ENCODE measurements around the gene WIPI1.
"Not testable (repeated sequence)": the region's sequence is repeated elsewhere in the genome, so short reads cannot be mapped to it uniquely, and the experiment has no call there.

The WIPI1 gene, protein sequence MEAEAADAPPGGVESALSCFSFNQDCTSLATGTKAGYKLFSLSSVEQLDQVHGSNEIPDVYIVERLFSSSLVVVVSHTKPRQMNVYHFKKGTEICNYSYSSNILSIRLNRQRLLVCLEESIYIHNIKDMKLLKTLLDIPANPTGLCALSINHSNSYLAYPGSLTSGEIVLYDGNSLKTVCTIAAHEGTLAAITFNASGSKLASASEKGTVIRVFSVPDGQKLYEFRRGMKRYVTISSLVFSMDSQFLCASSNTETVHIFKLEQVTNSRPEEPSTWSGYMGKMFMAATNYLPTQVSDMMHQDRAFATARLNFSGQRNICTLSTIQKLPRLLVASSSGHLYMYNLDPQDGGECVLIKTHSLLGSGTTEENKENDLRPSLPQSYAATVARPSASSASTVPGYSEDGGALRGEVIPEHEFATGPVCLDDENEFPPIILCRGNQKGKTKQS
- 6.6 to 9.4 reads per million in 2 experiments for total RNA-seq

DNA sequence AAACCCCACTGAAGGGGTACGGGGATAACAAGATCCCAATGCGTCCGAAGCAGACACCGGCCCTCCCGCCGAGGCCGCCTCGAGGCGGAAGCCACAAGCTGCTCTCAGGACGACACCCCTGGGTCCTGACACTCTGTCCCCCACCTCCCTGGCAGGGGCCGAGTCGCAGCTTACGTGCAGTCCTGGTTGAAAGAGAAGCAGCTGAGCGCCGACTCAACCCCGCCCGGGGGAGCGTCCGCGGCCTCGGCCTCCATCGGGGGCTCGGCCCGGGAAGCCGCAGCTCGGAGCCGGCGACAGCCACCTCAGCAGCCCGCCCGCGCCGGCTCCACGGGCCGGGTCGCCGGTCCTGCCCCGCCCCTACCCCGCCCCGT is at the start of gene WIPI1:
WIPI1 (minus strand) TSS at position 329 of the 371 bp plus-strand sequence; CDS start at position 254, 75 bp downstream.
- no peak for DNase-seq (ENCODE audit: low read depth)

DNA sequence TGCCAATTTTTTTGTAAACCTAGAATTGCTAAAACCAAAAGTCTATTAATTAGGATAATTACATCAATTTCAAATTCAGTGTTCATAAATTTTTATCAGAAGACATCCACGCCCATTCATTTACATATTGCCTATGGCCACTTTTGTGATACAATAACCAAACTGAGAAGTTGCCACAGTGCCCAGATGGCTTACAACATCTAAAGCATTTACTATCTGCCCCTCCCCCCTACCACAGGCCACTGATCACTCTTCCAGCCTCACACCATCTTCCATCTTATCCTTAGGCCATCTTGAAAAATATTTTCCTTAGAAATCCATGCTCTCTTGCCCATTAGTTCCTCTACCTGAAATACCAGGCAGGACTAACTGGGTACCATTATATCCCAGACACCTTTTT is 48.7 kb upstream of the WIPI1 start:
- no peak for DNase-seq (ENCODE audit: low read depth)

- no peak for DNase-seq (ENCODE audit: low read depth)
Measured at GRCh38 chr17:68501074-68501473, 43.8 kb upstream of the WIPI1 start.

- DNase-seq (ENCODE audit: low read depth) = no peak
Measured at GRCh38 chr17:68499587-68499986, 42.3 kb upstream of the WIPI1 start.

DNA sequence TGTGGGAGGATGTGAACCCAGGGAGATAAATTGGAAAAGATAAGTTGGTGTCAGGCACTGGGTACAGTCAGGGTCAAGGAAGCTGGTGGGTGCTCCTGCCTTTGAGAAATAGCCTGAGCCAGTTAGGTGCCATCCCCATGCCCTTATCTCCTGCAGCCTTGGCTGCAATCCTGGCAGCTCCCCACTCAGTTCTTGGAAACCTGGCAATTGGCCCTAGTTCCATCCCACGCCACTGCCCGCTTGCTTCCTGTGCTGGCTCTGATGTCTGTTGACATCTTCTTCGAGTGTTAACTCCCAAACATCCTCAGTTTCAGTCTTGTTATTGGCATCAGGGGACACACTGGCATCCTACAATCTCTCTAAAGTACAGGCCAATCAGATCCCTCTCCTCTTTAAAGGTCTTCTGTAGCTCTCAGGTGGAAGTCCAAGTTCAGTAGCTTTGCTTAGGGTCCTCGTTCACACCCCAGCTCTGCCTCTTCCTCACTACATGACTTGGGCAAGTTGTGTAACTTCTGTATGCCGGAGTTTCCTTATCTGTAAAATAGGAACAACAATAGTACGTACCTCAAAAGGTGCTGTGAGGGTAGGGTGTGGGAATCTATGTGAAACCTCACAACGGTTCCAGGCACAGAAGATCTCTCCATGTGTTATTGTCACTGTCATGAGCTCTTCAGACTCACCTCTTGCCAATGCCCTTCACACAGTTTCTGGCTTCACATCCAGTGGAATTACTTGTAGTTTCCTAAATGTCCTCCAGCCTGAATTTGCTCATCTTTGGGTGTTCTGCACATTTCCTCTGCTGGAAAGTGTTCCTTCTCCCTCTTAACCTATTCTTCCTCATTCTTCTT is 41.4 kb upstream of the WIPI1 start:
- no peak for DNase-seq (ENCODE audit: low read depth)

DNA sequence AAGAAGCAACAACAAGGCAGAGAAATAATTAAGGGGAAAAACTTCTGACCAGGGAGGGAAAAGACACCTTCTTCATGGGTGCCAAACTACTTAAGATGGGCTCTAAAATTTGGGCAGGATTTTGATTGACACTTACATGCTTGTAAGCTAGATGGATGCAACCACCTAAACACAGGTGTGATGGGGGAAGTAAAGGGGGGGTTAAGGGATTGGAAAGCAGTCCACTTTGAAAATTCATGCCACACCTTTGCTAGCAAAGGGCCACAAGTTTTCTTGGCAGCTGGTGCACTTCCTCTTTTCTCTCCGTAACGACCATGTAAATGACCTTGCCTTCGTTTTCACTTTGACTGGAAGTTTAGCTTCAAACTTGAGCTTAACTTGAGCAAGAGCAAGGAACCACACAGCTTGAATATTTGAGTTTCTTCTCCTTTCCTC is 40.6 kb upstream of the WIPI1 start:
- no peak for DNase-seq (ENCODE audit: low read depth)

DNA sequence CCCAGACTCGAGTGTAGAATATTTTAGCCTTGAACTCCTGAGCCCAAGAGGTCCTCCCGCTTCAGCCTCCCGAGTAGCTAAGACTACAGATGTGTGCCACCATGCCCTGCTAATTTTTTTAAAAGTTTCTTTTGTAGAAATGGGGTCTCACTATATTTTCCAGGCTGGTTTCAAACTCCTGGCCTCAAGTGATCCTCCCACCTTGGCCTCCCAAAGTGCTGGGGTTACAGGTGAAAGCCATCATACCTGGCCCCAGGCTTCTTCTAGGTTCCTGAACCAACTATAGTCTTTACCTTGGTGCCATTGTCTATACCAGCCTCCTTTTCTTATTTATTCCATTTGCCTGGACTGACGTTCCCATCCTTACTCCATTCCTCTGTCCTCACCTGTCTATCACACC is 37.8 kb upstream of the WIPI1 start:
- no peak for DNase-seq (ENCODE audit: low read depth)

- not testable (repeated sequence) for DNase-seq (ENCODE audit: low read depth)
Measured at GRCh38 chr17:68492394-68493054, 35.2 kb upstream of the WIPI1 start.

GRCh38 chr17:68491381-68492231 is 34.3 kb upstream of the WIPI1 start:
- no peak for DNase-seq (ENCODE audit: low read depth)

DNA sequence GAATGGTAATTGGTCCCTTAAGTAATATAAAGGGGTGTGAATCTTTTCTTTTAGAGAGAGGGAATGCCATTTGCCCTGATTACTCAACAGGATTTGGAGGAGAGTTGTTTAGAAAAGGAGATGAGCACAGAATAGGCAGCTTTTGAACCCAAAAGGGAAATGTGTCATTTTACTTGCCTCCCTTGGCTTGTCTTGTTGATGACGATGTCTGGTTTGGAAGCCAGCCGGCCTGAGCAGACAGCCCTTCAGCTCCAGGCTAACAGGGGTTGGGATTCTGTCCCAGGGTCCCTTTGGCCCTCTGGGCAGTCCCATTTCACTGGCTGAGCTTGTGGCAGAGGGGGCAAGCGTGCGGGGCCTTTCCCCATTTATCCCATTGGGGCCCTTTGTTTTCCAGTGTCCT is 32.6 kb upstream of the WIPI1 start:
- DNase-seq (ENCODE audit: low read depth) = no peak

DNA sequence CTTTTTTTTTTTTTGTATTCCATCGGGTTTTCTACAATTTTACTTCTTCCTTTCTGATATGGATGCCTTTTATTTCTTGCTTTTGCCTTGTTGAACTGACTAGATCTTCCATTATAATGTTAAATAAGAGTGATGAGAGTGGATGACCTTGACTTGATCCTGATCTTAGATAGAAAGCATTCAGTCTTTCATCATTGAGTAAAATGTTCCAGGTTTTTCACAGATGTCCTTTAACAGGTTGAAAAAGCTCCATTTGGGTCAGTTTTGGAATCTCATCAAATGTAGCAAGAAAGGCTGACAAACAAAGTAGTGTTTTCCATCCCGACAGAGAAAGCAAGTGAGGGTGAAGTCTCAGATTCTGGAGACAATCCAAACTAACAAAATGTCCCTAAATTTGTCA is 27.2 kb upstream of the WIPI1 start:
- DNase-seq (ENCODE audit: low read depth) = no peak

DNA sequence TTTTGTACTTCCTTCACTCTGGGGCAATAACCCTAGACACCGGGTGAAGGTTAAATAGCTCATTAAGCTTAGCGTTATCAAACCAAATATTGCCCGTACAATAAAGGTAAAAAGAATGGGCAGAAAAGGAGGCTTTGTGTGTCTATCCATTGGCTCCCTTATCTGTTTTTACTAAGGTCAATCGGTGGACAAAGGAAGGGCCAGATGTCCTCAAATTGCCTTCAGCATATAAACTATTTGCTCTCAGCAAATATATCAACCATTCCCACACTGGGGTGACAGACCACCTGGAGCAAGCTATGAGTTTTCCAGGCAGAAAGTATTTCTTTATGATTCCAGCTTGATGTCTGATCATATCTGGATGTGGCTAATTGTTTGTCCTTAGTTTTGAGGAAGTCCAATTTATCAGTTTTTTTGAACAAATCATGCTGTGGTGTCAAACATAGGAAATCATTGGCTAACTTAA is 25.3 kb upstream of the WIPI1 start:
- DNase-seq (ENCODE audit: low read depth) = no peak

- DNase-seq (ENCODE audit: low read depth) = no peak
Measured at GRCh38 chr17:68480885-68481284, 23.6 kb upstream of the WIPI1 start.

GRCh38 chr17:68470961-68471360 is 13.7 kb upstream of the WIPI1 start:
- no peak for DNase-seq (ENCODE audit: low read depth)

GRCh38 chr17:68468788-68469187 is 11.5 kb upstream of the WIPI1 start:
- no peak for DNase-seq (ENCODE audit: low read depth)

- no peak for DNase-seq (ENCODE audit: low read depth)
Measured at GRCh38 chr17:68468334-68468733, 11.0 kb upstream of the WIPI1 start.

- DNase-seq (ENCODE audit: low read depth) = no peak
Measured at GRCh38 chr17:68463211-68464019, 6.1 kb upstream of the WIPI1 start.

DNA sequence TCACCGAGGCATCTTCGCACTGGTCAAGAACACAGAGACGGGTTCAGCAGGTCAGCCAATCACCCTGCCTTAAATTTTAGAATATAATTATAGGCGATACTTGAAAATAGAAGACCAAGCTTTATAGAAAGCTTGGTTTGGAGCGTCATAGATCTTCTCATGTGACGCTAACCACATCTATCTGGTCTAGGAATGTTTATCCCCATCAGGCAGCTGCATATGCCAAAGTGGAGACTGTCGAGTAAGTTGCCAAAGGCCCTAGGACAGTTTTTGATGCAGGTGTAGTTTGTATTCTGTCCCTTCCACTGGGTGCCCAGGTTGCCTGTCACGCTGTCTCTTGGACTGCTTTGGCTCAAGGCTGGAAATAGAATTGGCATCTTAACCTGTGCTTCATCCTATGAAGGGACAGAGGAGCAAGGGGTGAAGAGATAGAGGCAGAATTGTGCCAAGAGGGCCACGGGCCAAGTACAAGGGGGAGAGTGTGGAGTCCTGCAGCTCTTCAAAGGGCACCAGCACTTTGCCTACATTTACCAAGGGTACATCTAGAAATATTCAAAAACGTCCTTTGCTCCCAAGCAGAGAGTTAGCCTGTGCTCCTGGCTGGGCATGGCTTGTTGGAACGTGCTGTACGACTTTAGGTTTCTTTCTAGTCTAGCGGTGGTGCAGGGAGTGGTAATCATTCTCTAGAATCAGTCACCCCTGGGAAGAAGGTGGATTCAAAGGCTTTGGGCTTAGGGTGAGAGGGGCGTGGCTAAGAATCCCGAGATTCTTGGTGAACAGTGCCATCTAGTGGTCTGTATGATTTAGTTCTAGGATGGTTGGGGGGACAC is 5.3 kb upstream of the WIPI1 start:
- peak; percentile 51 for DNase-seq (ENCODE audit: low read depth)

GRCh38 chr17:68461589-68461988 is 4.3 kb upstream of the WIPI1 start:
- DNase-seq (ENCODE audit: low read depth) = no peak

DNA sequence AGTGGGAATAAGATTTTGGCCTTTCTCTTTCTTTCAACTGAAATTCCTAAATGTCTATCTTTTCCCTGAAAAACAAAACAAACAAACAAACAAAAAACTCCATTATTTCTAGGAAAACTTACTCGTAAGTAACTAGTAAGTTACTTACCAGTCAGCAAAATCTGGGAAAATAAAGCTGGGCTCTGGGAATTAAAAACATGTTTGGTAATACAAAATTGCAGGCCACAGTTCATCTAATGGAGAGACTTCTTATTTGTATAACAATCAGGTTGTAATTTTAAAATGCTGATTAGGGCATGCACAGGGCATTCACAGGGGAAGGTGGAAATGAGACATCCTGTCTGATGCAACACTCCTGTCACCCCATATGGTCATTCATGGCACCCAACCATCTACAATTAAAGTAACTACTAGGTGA is 3.8 kb upstream of the WIPI1 start:
- DNase-seq (ENCODE audit: low read depth) = no peak
